NOMO-1 (cell line): ENCODE measurements around the gene CPEB3.
"Not testable (repeated sequence)": the region's sequence is repeated elsewhere in the genome, so short reads cannot be mapped to it uniquely, and the experiment has no call there.

ENCODE experiments used
- DNase-seq, 2 experiments: peaks; one replicate each; lab custom pipeline; 2025; ENCODE audit not compliant: unreplicated experiment in 2 of 2; lab: John Stamatoyannopoulos, UW

The CPEB3 gene

DNA sequence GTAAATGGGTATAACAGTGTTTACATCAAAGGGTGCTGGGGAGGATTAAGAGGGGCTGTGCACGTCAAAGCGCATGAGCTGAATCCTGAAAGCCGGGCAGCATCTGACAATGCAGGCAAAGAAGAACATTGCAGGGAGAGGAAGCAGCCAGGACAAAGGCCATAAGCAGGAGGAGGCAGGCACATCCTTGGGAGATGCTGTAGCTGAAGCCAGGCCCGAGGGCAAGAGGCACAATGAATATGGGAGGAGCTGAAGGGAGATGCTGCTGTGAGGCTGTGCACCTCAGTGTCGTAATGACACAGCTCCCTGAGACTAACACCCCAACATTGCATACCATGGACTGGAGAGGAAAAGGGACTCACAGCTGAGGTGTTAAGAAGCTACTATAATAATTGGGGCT, 238.1 kb downstream of the CPEB3 start:
- no peak for DNase-seq

- no peak for DNase-seq
Measured at GRCh38 chr10:92052088-92052487, 238.8 kb downstream of the CPEB3 start.

DNA sequence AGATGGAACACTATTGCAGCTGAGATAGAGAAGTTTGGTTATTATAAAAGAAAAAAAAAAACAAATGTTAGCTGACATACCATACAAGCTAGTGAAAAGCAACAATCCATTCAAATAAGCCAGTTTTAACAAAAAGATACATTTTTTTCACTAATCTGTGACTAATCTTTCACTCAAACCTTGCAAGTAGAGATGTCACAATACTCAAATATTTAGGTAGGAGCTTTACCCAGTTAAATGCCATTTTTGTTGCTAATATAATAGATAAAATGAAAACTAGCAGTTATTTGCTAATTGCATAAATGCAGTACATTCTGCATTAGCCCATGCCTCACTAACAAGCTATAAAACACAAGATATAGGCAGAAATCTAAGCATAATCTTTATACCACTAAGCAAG, 243.7 kb downstream of the CPEB3 start:
- DNase-seq, result no peak

GRCh38 chr10:92045641-92046106, 245.2 kb downstream of the CPEB3 start:
- DNase-seq, result no peak

DNA sequence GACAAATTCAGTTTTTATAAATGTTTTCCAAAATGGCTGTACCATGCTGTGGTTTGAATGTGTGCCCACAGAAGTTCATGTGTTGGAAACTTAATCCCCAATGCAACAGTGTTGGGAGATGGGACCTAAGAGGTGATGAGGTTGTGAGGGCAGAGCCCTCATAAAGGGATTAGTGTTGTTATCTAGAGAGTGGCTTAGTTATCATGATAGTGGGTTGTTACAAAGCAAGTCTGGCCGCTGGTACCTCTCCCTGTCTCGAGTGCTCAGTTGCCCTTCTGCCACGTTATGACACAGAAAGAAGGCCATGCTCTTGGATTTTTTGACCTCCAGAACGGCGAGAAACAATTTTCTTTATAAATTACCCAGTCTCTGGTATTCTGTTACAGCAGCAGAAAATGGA, 248.3 kb downstream of the CPEB3 start:
- DNase-seq, result no peak

GRCh38 chr10:92038949-92039348, 251.9 kb downstream of the CPEB3 start:
- DNase-seq, result no peak

GRCh38 chr10:92033070-92033469, 257.8 kb downstream of the CPEB3 start:
- DNase-seq, result not testable (repeated sequence)

GRCh38 chr10:92031580-92031979, 259.3 kb downstream of the CPEB3 start:
- DNase-seq, result no peak

DNA sequence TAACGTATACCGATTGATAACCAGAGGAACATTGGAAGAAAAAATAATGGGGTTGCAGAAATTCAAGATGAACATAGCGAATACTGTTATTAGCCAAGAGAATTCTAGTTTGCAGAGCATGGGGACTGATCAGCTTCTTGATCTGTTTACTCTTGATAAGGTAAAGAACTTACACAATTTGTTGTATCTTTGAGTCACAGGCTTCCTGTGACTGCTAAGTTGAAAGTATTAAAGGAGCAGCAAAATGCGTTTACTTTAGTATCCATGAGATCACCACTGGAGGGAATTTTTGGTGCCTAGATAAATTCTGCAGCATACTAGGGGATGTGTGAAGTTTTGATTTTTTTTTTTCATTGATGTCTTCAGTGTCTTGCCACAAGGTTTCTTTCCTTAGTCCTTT, 263.7 kb downstream of the CPEB3 start:
- no peak for DNase-seq

- not testable (repeated sequence) for DNase-seq
Measured at GRCh38 chr10:92025340-92025739, 265.5 kb downstream of the CPEB3 start.

GRCh38 chr10:92024700-92025099, 266.2 kb downstream of the CPEB3 start:
- no peak for DNase-seq

GRCh38 chr10:92014620-92015019, 276.3 kb downstream of the CPEB3 start:
- no peak for DNase-seq

GRCh38 chr10:92011560-92012214, 279.2 kb downstream of the CPEB3 start:
- no peak for DNase-seq

DNA sequence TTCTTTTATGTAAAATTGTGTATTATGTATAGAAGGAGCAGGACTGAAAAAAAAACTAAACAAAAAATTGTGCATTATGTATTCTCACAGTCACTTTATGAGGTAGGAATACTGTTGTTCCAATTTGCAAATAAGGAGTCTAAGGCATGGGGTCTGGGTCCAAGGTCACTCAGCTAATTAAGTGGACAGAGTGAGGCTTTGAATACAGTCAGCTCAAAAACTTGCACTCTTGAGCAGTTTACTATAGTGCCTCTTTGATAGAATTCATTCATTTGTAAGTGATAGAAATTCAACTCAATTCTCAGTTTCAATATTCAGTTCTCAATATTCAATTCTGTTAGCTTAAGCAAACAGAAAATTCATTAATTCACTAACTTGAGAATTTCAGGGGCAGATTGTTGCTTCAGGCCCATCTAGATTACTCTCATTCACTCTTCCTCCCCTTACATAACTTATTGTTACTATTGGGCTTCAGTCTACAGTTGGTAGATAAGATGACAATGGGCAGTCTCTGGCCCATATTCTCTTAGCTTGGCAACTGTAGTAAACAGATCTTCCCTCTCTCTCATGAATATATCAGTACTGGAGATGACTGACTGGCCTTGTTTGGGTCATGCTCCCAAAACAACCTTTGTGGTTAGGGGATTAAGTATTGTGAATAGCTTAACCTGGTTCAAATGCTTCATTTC, 280.7 kb downstream of the CPEB3 start:
- DNase-seq, result no peak

DNA sequence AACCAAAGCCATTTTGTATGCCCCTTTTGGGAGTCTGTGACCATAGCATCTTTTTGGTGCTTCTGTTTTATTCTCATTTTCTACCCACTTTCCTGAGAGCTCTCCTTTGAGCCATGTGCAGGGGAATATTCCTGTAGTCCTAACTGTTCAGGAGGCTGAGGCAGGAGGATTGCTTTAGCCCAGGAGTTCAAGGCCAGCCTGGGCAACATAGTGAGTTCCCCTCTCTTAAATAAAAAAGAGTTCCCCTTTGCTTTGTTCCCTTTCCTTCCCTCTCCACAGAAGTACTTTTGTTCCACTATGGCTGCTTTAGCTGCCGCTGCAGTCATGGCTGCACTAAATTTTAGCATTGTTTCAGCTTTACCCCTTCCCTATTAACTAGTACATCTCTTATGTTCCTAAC, 281.4 kb downstream of the CPEB3 start:
- DNase-seq, result no peak

DNA sequence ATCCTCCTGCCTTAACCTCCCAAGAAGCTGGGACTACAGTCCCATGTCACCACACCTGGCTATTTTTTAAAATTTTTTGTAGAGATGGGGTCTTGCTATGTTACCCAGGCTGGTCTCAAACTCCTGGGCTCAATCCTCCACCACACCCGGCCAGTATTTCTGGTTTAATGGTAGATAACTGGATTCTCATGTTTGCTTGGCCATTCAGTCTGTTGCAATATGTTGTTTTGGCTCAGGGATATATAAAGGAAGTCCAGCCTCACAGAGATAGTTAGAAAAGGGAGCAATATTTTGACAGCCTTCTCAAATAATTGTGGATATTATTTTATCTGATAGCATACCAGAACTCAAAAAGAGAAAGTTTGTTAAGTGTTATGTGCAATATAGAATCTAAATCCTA, 284.9 kb downstream of the CPEB3 start:
- DNase-seq, result no peak

- no peak for DNase-seq
Measured at GRCh38 chr10:92003258-92003657, 287.6 kb downstream of the CPEB3 start.

DNA sequence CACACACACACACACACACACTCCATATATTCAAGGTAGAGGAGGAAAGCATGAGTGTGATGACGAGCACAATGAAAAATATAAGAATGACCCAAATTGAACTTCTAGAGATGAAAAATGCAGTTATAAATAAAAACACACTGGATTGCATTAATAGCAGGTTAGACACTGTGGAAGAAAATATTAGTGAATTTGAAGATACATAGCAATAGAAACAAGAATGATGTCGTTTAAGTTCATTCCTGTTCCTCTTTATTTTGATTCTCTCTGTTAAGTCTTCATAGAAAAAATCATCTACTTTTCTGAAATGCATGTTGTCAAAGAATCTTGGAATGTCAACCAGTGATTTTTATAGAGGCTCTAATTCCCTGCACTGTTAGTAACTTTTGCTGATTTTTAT, 288.9 kb downstream of the CPEB3 start:
- no peak for DNase-seq

GRCh38 chr10:92001581-92001980, 289.3 kb downstream of the CPEB3 start:
- no peak for DNase-seq
